NCI-H1417 treated with DMSO at 0.1 percent for 48 hours (cell line): ENCODE measurements around the gene POLR2E.
A peak's percentile ranks its signal among the peaks of the same experiment; 100 is the strongest.

ENCODE experiments used
- DNase-seq: peaks from one replicate; lab custom pipeline; 2025; lab: John Stamatoyannopoulos, UW

The POLR2E gene

GRCh38 chr19:1110809-1111640 lies 15.8 kb upstream of the POLR2E start:
- no peak for DNase-seq

DNA sequence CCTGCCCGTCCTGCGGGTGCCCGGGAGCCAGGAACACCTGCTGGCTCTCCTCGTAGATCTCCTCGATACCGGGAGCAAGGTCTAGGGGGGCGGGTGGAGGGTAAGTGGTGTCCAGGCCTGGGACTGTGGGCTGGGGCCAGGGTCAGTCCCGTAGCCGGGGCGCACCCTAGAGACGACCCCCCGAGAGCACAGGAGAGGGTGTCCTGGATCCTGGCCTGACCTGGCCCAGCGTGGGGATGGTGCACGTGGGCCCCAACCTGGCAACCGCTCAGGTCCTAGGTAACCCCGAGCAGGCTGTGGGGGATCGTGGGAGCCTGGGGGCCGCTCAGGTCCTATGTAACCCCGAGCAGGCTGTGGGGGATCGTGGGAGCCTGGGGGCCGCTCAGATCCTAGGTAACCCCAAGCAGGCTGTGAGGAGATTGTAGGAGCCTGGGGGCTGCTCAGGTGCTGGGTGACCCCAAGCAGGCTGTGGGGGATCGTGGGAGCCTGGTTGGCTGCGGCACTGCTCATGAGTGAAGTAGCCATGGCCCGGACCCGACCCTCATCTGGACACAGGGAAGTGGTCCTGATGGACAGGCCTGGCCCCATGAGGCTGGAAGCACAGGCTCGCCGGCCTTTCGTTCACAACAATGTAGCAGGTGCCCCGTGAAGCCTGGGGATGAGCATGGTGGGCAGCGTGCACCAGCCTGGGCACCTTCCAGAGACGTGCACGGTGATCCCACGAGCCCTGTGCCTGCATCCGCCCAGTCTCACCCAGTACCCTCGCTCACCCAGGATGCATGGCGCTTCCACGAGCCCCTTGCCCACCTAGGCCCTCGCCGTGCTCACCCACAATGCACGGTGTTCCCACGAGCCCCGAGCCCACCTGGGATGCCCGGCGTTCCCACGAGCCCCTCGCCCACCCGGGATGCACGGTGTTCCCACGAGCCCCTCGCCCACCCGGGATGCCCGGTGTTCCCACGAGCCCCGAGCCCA lies 14.8 kb upstream of the POLR2E start:
- no peak for DNase-seq

- no peak for DNase-seq
Measured at GRCh38 chr19:1109032-1109551, 13.9 kb upstream of the POLR2E start.

DNA sequence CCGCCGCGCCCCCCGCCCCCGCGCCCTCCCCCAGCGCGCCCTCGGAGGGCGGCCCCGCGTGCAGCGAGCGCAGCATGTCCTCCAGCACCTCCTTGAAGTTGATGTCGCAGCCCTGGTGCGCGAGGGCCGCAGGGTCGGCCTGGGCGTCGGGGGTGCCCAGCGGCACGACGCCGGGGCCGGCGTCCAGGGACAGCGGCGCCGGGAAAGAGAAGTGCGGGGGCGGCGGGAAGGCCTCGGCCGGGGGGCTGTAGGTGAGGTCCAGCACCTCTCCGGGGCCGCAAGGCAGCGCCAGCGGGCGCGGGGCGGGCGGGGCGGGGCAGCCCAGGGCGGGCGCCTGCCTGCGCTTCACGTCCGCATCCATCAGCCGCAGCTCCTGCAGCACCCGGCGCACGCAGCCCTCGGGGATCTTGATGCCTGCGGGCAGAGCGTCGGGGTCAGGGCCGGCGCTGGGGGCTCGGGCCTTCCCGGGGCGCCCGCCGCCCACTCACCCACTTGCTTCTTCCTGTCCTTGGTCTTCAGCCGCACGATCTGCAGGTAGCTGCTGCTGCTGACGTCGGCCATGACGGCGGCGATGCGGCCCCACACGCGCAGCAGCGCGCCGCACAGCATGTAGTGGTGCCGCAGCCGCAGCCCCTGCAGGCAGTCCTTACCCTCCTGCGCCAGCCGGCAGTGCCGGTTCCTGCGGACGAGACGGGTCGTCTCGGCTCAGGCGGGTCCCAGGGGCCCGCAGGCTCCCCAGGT lies 13.3 kb upstream of the POLR2E start:
- no peak for DNase-seq

DNA sequence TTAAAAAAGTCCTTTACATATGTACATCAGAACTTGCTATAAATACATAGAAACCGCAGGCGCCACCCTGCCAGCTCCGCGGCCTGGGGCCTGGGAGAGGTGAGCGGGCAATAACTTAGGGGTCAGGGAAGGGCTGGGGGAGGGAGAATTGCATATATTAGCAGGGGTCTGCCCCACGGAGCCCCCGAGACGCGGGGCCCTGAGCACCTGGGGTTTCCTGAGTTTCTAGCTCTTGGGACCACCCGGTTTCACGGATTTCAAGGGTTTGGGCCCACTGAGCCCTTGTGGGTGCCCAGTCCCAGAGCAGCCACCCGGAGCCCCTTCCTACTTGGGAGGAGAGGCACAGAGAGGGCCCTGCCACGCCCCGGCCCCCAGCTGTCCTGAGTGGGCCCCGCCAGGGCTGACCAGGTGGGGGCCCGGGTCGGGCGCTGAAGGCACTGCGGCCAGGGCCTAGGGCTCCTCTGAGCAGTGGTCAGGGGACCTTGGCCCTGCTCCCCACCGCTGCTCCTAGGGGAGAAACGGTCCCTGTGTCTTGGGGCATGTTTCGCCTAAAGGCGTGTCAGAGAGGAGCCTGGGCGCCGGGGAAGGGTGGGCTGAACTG lies 12.6 kb upstream of the POLR2E start:
- DNase-seq = no peak

GRCh38 chr19:1106841-1107660 lies 11.9 kb upstream of the POLR2E start:
- DNase-seq = no peak

- no peak for DNase-seq
Measured at GRCh38 chr19:1105873-1106840, 11.0 kb upstream of the POLR2E start.

DNA sequence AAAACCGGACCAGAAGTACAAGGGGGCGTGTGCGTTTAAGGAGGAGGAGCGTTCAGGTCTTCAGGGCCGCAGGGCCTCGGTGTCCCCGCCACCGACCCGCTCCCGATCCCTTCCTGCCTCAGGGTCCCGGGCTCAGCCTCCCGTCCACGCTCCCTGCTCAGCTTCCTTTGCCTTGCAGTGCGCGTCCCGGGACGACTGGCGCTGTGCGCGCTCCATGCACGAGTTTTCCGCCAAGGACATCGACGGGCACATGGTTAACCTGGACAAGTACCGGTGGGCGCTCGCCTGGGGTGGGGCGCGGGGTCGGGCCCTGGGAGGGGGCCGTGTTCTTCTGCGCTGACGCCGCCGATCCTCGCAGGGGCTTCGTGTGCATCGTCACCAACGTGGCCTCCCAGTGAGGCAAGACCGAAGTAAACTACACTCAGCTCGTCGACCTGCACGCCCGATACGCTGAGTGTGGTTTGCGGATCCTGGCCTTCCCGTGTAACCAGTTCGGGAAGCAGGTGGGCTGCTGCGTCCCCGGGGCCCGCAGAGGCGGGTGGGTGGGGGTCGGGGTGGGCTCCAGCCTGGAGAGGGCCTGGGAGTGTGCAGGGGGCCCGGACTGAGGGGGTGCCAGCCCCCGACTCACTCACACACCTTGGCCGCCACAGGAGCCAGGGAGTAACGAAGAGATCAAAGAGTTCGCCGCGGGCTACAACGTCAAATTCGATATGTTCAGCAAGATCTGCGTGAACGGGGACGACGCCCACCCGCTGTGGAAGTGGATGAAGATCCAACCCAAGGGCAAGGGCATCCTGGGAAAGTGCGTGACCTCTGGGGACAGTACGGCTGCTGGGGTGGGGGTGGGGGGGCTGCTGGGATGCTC lies 10.1 kb upstream of the POLR2E start:
- no peak for DNase-seq

DNA sequence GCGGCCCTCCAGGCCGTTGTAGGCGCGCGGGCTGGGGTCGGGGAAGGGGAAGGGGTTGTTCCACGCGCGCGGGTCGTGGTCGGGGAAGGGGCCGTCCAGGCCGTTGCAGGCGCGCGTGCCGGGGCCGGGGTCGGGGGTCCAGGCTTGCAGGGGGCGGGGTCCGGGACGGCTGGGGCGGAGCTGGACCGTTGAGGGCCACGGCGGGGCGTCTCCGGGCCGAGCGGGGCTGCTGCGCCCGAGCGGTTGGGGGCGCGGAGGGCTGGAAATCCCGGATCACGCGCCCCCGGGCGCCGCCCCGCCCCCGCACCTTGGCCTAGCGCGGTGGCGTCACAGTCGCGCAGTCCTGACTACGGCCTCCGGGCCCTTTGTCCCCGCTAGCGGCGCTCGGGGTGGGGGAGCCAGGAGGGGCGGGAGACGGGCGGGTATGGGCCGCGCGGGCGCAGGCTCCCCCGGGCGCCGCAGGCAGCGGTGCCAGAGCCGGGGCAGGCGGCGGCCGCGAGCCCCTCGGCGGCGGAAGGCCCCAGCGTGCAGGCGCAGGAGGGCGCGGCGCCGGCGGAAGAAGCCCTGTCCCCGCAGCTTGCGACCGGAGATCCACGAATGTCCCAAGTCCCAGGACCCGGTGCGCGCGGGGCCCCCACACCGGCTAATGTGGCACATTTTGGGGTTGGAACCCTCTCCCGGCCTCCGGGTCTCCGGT lies 9.3 kb upstream of the POLR2E start:
- no peak for DNase-seq

DNA sequence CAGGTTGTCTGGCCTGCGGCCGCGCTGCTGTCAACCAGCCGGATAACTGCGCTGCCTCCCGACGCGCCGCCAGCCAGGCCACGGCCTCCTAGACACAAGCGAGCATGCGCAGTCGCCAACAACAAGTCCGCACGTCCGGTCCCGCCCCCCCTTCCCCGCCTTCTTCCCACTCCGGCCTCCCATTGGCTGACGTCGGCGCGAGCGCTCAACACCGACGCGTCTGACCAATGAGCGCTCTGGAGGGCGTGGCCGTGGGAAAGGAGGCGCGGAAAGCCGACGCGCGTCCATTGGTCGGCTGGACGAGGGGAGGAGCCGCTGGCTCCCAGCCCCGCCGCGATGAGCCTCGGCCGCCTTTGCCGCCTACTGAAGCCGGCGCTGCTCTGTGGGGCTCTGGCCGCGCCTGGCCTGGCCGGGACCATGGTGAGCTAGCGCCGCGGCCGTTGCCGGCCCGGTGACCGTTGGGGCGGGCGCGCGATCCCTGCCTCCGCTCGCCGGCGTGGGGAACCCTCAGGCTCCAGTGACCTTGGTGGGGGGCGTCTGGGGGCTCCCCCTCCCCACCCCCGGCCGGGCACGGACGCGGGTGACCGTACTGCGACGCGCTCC lies 8.6 kb upstream of the POLR2E start, which contains the start of gene GPX4:
GPX4 (plus strand) TSS at position 287 of the 603 bp plus-strand sequence; CDS start at position 337, 50 bp downstream.
- peak; percentile 99 for DNase-seq

DNA sequence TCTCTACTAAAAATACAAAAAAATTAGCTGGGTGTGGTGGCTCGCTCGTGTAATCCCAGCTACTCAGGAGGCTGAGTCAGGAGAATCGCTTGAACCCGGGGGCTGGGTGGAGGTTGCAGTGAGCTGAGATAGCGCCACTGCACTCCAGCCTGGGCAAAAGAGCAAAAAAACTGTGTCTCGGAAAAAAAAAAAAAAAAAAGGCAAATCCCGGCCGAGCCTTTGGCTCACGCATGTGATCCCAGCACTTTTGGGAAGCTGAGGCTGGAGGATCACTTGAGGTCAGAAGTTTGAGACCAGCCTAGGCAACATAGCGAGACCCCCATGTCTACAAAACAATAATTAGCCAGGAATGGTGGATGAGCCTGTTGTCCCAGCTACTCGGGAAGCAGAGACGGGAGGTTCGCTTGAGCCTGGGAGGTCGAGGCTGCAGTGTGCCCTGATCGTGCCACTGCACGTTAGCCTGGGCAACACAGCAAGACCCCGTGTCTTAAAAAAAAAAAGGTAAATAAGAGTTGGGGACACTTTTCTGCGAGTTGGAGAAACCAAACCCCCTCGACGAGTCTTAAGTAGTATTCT lies 8.0 kb upstream of the POLR2E start:
- no peak for DNase-seq

GRCh38 chr19:1102407-1103131 lies 7.4 kb upstream of the POLR2E start:
- no peak for DNase-seq

DNA sequence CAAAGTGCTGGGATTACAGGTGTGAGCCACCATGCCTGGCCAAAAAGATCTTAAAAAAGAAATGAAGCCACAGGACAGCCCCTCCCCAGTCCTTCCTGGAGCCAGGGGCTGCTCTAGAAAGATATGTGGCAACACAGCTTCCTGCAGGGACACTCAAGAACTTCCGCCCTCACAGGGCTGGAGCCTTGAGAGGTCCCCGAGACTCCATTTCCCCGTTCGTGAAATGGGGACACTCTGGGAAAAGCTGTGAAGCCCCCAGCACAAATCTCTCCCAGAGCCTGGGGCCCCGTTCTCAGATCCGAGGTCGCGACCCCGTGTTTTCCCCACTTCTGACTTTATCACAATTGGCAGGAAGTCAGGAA lies 6.1 kb upstream of the POLR2E start:
- no peak for DNase-seq

GRCh38 chr19:1098177-1099051 lies 3.2 kb upstream of the POLR2E start:
- DNase-seq = peak; percentile 94

- DNase-seq = no peak
Measured at GRCh38 chr19:1097810-1098176, 2.6 kb upstream of the POLR2E start.

- DNase-seq = no peak
Measured at GRCh38 chr19:1094655-1094977, 559 bp downstream of the POLR2E start.
